ENCODE data around the gene GABBR1.
"Not testable (repeated sequence)": the region's sequence is repeated elsewhere in the genome, so short reads cannot be mapped to it uniquely, and the experiment has no call there.

The GABBR1 gene

GRCh38 chr6:29632789-29633533, at the start of gene GABBR1:
Gene GABBR1 (minus strand): TSS chr6:29633183. CDS start chr6:29632385, 798 bp downstream.
- peak; percentile 74 for DNase-seq

GRCh38 chr6:29681811-29682210, 48.8 kb upstream of the GABBR1 start:
- no peak for DNase-seq

- DNase-seq = no peak
Observed at GRCh38 chr6:29680904-29681303, 47.9 kb upstream of the GABBR1 start, which contains the start of gene ZFP57. Gene ZFP57 (minus strand): TSS chr6:29681152. CDS start chr6:29677003, 4,149 bp downstream.

GRCh38 chr6:29680416-29680815, 47.4 kb upstream of the GABBR1 start:
- no peak for DNase-seq

- no peak for DNase-seq
Observed at GRCh38 chr6:29679962-29680361, 47.0 kb upstream of the GABBR1 start.

GRCh38 chr6:29678114-29678513, 45.1 kb upstream of the GABBR1 start:
- no peak for DNase-seq

GRCh38 chr6:29676981-29677601, 44.1 kb upstream of the GABBR1 start:
- no peak for DNase-seq

- DNase-seq = no peak
Observed at GRCh38 chr6:29675561-29675960, 42.6 kb upstream of the GABBR1 start.

- DNase-seq = no peak
Observed at GRCh38 chr6:29674008-29674407, 41.0 kb upstream of the GABBR1 start.

- no peak for DNase-seq
Observed at GRCh38 chr6:29673161-29673560, 40.2 kb upstream of the GABBR1 start.

GRCh38 chr6:29672116-29672515, 39.1 kb upstream of the GABBR1 start:
- DNase-seq = not testable (repeated sequence)

GRCh38 chr6:29671026-29671425, 38.0 kb upstream of the GABBR1 start:
- DNase-seq = no peak

- no peak for DNase-seq
Observed at GRCh38 chr6:29667158-29667557, 34.2 kb upstream of the GABBR1 start.

- no peak for DNase-seq
Observed at GRCh38 chr6:29666826-29667130, 33.8 kb upstream of the GABBR1 start.

GRCh38 chr6:29665942-29666825, 33.2 kb upstream of the GABBR1 start:
- DNase-seq = no peak

GRCh38 chr6:29663300-29664042, 30.5 kb upstream of the GABBR1 start:
- no peak for DNase-seq

- DNase-seq = not testable (repeated sequence)
Observed at GRCh38 chr6:29661502-29662141, 28.6 kb upstream of the GABBR1 start.

- no peak for DNase-seq
Observed at GRCh38 chr6:29661071-29661470, 28.1 kb upstream of the GABBR1 start.

- no peak for DNase-seq
Observed at GRCh38 chr6:29656798-29657197, 23.8 kb upstream of the GABBR1 start, which contains the start of gene MOG. Gene MOG (plus strand): TSS chr6:29657092. CDS start chr6:29657210, 118 bp downstream.

- no peak for DNase-seq
Observed at GRCh38 chr6:29656157-29656556, 23.2 kb upstream of the GABBR1 start.

- DNase-seq = no peak
Observed at GRCh38 chr6:29655658-29656057, 22.7 kb upstream of the GABBR1 start.

GRCh38 chr6:29653452-29654038, 20.6 kb upstream of the GABBR1 start:
- DNase-seq = peak; percentile 46 to 52

Data from activated CD4-positive, alpha-beta T cell treated with anti-CD3 and anti-CD28 coated beads for 4 hours (primary cell).